Duodenal mucosa (tissue), 2 donors: Measurements from ENCODE around the gene ZNF483.
"Not testable (repeated sequence)": the region's sequence is repeated elsewhere in the genome, so short reads cannot be mapped to it uniquely, and the experiment has no call there.

Source experiments
- H3K27ac ChIP-seq: one replicate; pipeline ENCODE4 v1.7.0; 2013; ENCODE audit warnings: low read depth, low read length
- H3K27me3 ChIP-seq, 2 donors: one replicate each; pipeline ENCODE4 v1.7.0; 2013; ENCODE audit warnings: low read length in 2 of 2, control low read depth in 1 of 2; ENCODE audit not compliant: insufficient read depth in 2 of 2, control insufficient read depth in 1 of 2
- H3K36me3 ChIP-seq, 2 donors: one replicate each; pipeline ENCODE4 v1.7.0; 2013; ENCODE audit warnings: low read length in 2 of 2, control low read depth in 1 of 2; ENCODE audit not compliant: insufficient read depth in 2 of 2, control insufficient read depth in 1 of 2
- H3K4me1 ChIP-seq, 2 donors: one replicate each; pipeline ENCODE4 v1.7.0; 2013; ENCODE audit warnings: low read length in 2 of 2, control low read depth in 1 of 2; ENCODE audit not compliant: insufficient read depth in 2 of 2, control insufficient read depth in 1 of 2
- H3K4me3 ChIP-seq, 2 donors: one replicate each; pipeline ENCODE4 v1.7.0; 2013; ENCODE audit warnings: low read length in 2 of 2, low read depth in 1 of 2
- H3K9ac ChIP-seq, 2 donors: one replicate each; pipeline ENCODE4 v1.7.0; 2013; ENCODE audit warnings: low read length in 2 of 2, low read depth in 1 of 2
- H3K9me3 ChIP-seq, 2 donors: one replicate each; pipeline ENCODE4 v1.7.0; 2013; ENCODE audit warnings: low read length in 2 of 2, control low read depth in 1 of 2; ENCODE audit not compliant: control insufficient read depth in 1 of 2

The ZNF483 gene

GRCh38 chr9:111525056-111525977, at the start of gene ZNF483:
Gene ZNF483, plus strand, starts transcription at chr9:111525179. Its CDS starts 2,217 bp downstream, at chr9:111527396.
- peaks cover 11 to 12% of the 10 kb centered on the region in 2 donors for H3K4me1 ChIP-seq
- H3K9me3 ChIP-seq: no peaks in the 10 kb centered on the region
- H3K27me3 ChIP-seq: peaks cover 7 to 11% of the 10 kb centered on the region in 2 donors
- H3K4me3 ChIP-seq: peak within 1 kb of the TSS; percentile 69 to 90
- no peaks in the 10 kb centered on the region for H3K36me3 ChIP-seq
- H3K27ac ChIP-seq: no peak within 1 kb of the TSS
- H3K9ac ChIP-seq: peak within 1 kb of the TSS; percentile 40 to 78

GRCh38 chr9:111475195-111475594, 49.8 kb upstream of the ZNF483 start:
- H3K9me3 ChIP-seq: no peaks in the 10 kb centered on the region
- H3K36me3 ChIP-seq: no peaks in the 10 kb centered on the region
- peaks cover 3 to 18% of the 10 kb centered on the region in 2 donors for H3K4me1 ChIP-seq
- H3K4me3 ChIP-seq: no peak overlapping the region
- no peak overlapping the region for H3K27ac ChIP-seq
- H3K9ac ChIP-seq: no peak overlapping the region
- no peaks in the 10 kb centered on the region for H3K27me3 ChIP-seq

GRCh38 chr9:111477677-111478076, 47.3 kb upstream of the ZNF483 start:
- Histone ChIP-seq H3K9ac (no peak overlapping the region), H3K4me1 (peaks cover 5 to 8% of the 10 kb centered on the region in 2 donors), H3K27me3 (no peaks in the 10 kb centered on the region), H3K4me3 (no peak overlapping the region), H3K9me3 (no peaks in the 10 kb centered on the region), H3K27ac (no peak overlapping the region), H3K36me3 (no peaks in the 10 kb centered on the region)

- Histone ChIP-seq H3K27ac (no peak overlapping the region), H3K9me3 (no peaks in the 10 kb centered on the region), H3K9ac (peak overlapping the region; percentile 13 to 63), H3K4me1 (peaks cover 0 to 8% of the 10 kb centered on the region in 2 donors), H3K4me3 (peak overlapping the region; percentile 91 to 97), H3K36me3 (no peaks in the 10 kb centered on the region), H3K27me3 (no peaks in the 10 kb centered on the region)
Observed at GRCh38 chr9:111481885-111482636, 42.9 kb upstream of the ZNF483 start.

GRCh38 chr9:111482694-111483438, 42.1 kb upstream of the ZNF483 start:
- Histone ChIP-seq H3K4me1 (peaks cover 0 to 8% of the 10 kb centered on the region in 2 donors), H3K36me3 (no peaks in the 10 kb centered on the region), H3K4me3 (peak overlapping the region; percentile 91 to 97), H3K27me3 (no peaks in the 10 kb centered on the region), H3K9me3 (no peaks in the 10 kb centered on the region), H3K27ac (peak overlapping the region; percentile 94), H3K9ac (peak overlapping the region; percentile 90 to 91)

DNA sequence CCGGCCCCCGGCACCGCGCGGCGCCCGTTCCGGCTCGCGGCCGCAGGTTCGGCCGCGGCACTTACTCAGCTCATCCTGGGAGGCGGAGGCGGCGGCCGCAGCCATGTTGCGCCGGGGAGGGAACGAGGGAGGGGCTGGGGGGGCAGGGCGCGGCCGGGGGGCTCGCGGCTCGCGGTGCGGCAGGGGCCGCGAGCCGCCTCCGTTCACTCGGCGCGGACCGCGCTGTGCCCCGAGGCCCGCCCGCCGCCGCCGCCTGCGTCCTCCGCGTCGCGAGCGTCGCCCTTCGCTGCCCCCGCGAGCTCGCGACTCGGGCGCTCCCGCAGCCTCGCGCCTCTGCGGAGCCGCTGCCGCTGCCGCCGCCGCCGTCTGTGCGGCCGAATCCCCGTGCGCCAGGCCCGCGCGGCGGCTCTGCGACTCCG, 41.5 kb upstream of the ZNF483 start:
- peaks cover 0 to 8% of the 10 kb centered on the region in 2 donors for H3K4me1 ChIP-seq
- no peaks in the 10 kb centered on the region for H3K36me3 ChIP-seq
- H3K4me3 ChIP-seq: peak overlapping the region in 1 of 2 donors; percentile 97
- H3K27ac ChIP-seq: peak overlapping the region; percentile 94
- no peaks in the 10 kb centered on the region for H3K9me3 ChIP-seq
- H3K9ac ChIP-seq: no peak overlapping the region
- H3K27me3 ChIP-seq: no peaks in the 10 kb centered on the region

GRCh38 chr9:111483858-111484571, 41.0 kb upstream of the ZNF483 start, which contains the start of gene ECPAS:
Gene ECPAS, minus strand, starts transcription at chr9:111484383. Its CDS starts 11,465 bp downstream, at chr9:111472918.
- Histone ChIP-seq H3K27ac (peak within 1 kb of the TSS; percentile 94), H3K9ac (peak within 1 kb of the TSS; percentile 53 to 73), H3K4me1 (peaks cover 0 to 8% of the 10 kb centered on the region in 2 donors), H3K4me3 (peak within 1 kb of the TSS; percentile 88 to 97), H3K9me3 (no peaks in the 10 kb centered on the region), H3K36me3 (no peaks in the 10 kb centered on the region), H3K27me3 (no peaks in the 10 kb centered on the region)

GRCh38 chr9:111484572-111484894, 40.4 kb upstream of the ZNF483 start:
- peak overlapping the region; percentile 53 to 73 for H3K9ac ChIP-seq
- H3K27ac ChIP-seq: peak overlapping the region; percentile 94
- peak overlapping the region; percentile 75 to 88 for H3K4me3 ChIP-seq
- H3K36me3 ChIP-seq: no peaks in the 10 kb centered on the region
- no peaks in the 10 kb centered on the region for H3K27me3 ChIP-seq
- H3K4me1 ChIP-seq: peaks cover 0 to 8% of the 10 kb centered on the region in 2 donors
- no peaks in the 10 kb centered on the region for H3K9me3 ChIP-seq

DNA sequence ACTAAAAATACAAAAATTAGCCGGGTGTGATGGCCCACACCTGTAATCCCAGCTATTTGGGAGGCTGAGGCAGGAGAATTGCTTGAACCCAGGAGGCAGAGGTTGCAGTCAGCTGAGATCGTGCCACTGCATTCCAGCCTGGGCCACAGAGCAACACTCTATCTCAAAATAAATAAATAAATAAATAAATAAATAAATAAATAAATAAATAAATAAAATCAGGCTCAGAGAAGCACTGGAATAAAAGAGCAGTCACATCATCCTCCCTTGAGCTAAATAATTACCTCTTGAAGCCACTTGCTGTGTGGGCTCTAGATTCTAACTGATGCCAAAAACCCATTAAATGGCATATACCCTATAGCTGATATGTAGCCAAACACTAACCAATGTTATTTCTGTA, 27.8 kb upstream of the ZNF483 start:
- not testable (repeated sequence) for H3K4me1 ChIP-seq, H3K36me3 ChIP-seq, H3K27ac ChIP-seq, H3K4me3 ChIP-seq, H3K27me3 ChIP-seq, H3K9me3 ChIP-seq, H3K9ac ChIP-seq
